ENCODE measurements around the gene GPATCH11. TPM values are rescaled to one million over a fixed set of nuclear protein-coding genes. Genes with fewer than 3 reads are reported as not detected.

Gene GPATCH11
- total and polyA plus RNA-seq, 4 donors: 1.4 to 7.3 (median 3.4) TPM

DNA sequence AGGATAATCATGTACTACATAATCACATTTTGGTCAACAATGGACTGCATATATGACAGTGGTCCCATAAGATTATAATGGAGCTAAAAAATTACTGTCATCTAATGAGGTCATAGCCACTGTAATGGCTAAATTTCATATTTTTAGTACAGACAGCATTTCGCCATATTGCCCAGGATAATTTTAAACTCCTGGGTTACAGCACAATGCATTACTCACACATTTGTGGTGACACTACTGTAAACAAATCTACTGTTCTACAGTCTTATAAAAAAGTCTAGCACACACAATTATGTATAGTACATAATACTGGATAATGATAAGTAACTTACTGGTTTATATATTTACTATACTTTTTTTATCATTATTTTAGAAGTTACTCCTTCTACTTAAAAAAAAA, 59.7 kb downstream of the GPATCH11 start:
- no peaks in the 10 kb centered on the region for H3K27me3 ChIP-seq (ENCODE audit: control insufficient read depth in 4 of 4, insufficient read depth in 4 of 4, low read length in 3 of 4)
- no peak overlapping the region for H3K4me3 ChIP-seq (ENCODE audit: low read depth in 1 of 3, low read length in 3 of 3)
- H3K9me3 ChIP-seq (ENCODE audit: control insufficient read depth in 4 of 4, low read length in 3 of 4): no peaks in the 10 kb centered on the region
- DNase-seq (ENCODE audit: low spot score): no peak
- H3K4me1 ChIP-seq (ENCODE audit: control insufficient read depth in 4 of 4, insufficient read depth in 4 of 4, low read length in 3 of 4): peaks cover 2 to 9% (median 5%) of the 10 kb centered on the region in 4 donors
- no peak overlapping the region for H3K27ac ChIP-seq (ENCODE audit: low read depth in 1 of 2, low read length in 2 of 2)
- 94% methylated on average over 1 of the region's 1 CpG for WGBS
- peaks cover 4 to 39% (median 34%) of the 10 kb centered on the region in 4 donors for H3K36me3 ChIP-seq (ENCODE audit: control insufficient read depth in 4 of 4, insufficient read depth in 3 of 4, low read depth in 1 of 4, low read length in 3 of 4)
- TF ChIP-seq EGR1 (IDR thresholded peaks at IDR 0.05; ENCODE audit: low read depth in 2 of 2): no peak
- TF ChIP-seq HNF4A (conservative IDR thresholded peaks at IDR 0.05): no peak
- TF ChIP-seq FOXA1 (IDR thresholded peaks at IDR 0.05): no peak
- TF ChIP-seq NR2F2 (IDR thresholded peaks at IDR 0.05): no peak
- no peak for TF ChIP-seq GABPA (IDR thresholded peaks at IDR 0.05 in 1 of 2, conservative IDR thresholded peaks at IDR 0.05 in 1 of 2)
- TF ChIP-seq RXRA (IDR thresholded peaks at IDR 0.05): no peak
- TF ChIP-seq, protein P1, sequence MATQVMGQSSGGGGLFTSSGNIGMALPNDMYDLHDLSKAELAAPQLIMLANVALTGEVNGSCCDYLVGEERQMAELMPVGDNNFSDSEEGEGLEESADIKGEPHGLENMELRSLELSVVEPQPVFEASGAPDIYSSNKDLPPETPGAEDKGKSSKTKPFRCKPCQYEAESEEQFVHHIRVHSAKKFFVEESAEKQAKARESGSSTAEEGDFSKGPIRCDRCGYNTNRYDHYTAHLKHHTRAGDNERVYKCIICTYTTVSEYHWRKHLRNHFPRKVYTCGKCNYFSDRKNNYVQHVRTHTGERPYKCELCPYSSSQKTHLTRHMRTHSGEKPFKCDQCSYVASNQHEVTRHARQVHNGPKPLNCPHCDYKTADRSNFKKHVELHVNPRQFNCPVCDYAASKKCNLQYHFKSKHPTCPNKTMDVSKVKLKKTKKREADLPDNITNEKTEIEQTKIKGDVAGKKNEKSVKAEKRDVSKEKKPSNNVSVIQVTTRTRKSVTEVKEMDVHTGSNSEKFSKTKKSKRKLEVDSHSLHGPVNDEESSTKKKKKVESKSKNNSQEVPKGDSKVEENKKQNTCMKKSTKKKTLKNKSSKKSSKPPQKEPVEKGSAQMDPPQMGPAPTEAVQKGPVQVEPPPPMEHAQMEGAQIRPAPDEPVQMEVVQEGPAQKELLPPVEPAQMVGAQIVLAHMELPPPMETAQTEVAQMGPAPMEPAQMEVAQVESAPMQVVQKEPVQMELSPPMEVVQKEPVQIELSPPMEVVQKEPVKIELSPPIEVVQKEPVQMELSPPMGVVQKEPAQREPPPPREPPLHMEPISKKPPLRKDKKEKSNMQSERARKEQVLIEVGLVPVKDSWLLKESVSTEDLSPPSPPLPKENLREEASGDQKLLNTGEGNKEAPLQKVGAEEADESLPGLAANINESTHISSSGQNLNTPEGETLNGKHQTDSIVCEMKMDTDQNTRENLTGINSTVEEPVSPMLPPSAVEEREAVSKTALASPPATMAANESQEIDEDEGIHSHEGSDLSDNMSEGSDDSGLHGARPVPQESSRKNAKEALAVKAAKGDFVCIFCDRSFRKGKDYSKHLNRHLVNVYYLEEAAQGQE (IDR thresholded peaks at IDR 0.05): no peak
- TF ChIP-seq, protein P2, sequence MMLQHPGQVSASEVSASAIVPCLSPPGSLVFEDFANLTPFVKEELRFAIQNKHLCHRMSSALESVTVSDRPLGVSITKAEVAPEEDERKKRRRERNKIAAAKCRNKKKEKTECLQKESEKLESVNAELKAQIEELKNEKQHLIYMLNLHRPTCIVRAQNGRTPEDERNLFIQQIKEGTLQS (IDR thresholded peaks at IDR 0.05): no peak
- TF ChIP-seq HNF4G (IDR thresholded peaks at IDR 0.05): no peak
- no peak for TF ChIP-seq YY1 (IDR thresholded peaks at IDR 0.05)
- TF ChIP-seq SP1 (IDR thresholded peaks at IDR 0.05): no peak
- TF ChIP-seq, protein P3, sequence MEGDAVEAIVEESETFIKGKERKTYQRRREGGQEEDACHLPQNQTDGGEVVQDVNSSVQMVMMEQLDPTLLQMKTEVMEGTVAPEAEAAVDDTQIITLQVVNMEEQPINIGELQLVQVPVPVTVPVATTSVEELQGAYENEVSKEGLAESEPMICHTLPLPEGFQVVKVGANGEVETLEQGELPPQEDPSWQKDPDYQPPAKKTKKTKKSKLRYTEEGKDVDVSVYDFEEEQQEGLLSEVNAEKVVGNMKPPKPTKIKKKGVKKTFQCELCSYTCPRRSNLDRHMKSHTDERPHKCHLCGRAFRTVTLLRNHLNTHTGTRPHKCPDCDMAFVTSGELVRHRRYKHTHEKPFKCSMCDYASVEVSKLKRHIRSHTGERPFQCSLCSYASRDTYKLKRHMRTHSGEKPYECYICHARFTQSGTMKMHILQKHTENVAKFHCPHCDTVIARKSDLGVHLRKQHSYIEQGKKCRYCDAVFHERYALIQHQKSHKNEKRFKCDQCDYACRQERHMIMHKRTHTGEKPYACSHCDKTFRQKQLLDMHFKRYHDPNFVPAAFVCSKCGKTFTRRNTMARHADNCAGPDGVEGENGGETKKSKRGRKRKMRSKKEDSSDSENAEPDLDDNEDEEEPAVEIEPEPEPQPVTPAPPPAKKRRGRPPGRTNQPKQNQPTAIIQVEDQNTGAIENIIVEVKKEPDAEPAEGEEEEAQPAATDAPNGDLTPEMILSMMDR (IDR thresholded peaks at IDR 0.05; ENCODE audit: low read depth, low read length, missing input control): no peak
- TF ChIP-seq RAD21 (IDR thresholded peaks at IDR 0.05): no peak
- TF ChIP-seq JUND (IDR thresholded peaks at IDR 0.05): no peak
- H3K9ac ChIP-seq (ENCODE audit: low read depth in 1 of 2, low read length in 2 of 2): no peak overlapping the region

DNA sequence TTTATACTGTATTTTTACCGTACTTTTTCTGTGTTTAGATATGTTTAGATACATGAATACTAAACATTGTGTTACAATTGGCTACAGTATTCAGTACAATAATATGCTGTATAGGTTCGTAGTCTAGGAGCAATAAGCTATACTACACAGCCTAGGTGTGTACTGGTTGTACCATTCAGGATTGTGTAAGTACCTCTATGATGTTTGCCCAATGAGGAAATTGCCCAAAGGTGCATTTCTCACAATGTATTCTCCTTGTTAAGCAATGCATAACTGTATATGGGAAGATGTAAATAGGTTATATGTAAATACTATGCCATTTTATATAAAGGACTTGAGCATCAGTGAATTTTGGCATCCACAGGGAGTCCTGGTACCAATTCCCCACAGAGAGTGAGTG, 61.7 kb downstream of the GPATCH11 start:
- H3K9me3 ChIP-seq (ENCODE audit: control insufficient read depth in 4 of 4, low read length in 3 of 4): no peaks in the 10 kb centered on the region
- H3K4me1 ChIP-seq (ENCODE audit: control insufficient read depth in 4 of 4, insufficient read depth in 4 of 4, low read length in 3 of 4): peaks cover 3 to 17% (median 8%) of the 10 kb centered on the region in 4 donors
- DNase-seq (ENCODE audit: low spot score): no peak
- 88% methylated on average over 2 of the region's 2 CpGs for WGBS
- H3K27me3 ChIP-seq (ENCODE audit: control insufficient read depth in 4 of 4, insufficient read depth in 4 of 4, low read length in 3 of 4): no peaks in the 10 kb centered on the region
- no peak overlapping the region for H3K4me3 ChIP-seq (ENCODE audit: low read depth in 1 of 3, low read length in 3 of 3)
- TF ChIP-seq SP1 (IDR thresholded peaks at IDR 0.05) (no peak), EGR1 (IDR thresholded peaks at IDR 0.05; ENCODE audit: low read depth in 2 of 2) (no peak), JUND (IDR thresholded peaks at IDR 0.05) (no peak), NR2F2 (IDR thresholded peaks at IDR 0.05) (no peak), HNF4G (IDR thresholded peaks at IDR 0.05) (no peak), RXRA (IDR thresholded peaks at IDR 0.05) (no peak), TAF1 (conservative IDR thresholded peaks at IDR 0.05) (no peak)
- TF ChIP-seq, protein P4, sequence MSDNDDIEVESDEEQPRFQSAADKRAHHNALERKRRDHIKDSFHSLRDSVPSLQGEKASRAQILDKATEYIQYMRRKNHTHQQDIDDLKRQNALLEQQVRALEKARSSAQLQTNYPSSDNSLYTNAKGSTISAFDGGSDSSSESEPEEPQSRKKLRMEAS (IDR thresholded peaks at IDR 0.05): no peak
- TF ChIP-seq, protein P1 (IDR thresholded peaks at IDR 0.05): no peak
- TF ChIP-seq, protein P5, sequence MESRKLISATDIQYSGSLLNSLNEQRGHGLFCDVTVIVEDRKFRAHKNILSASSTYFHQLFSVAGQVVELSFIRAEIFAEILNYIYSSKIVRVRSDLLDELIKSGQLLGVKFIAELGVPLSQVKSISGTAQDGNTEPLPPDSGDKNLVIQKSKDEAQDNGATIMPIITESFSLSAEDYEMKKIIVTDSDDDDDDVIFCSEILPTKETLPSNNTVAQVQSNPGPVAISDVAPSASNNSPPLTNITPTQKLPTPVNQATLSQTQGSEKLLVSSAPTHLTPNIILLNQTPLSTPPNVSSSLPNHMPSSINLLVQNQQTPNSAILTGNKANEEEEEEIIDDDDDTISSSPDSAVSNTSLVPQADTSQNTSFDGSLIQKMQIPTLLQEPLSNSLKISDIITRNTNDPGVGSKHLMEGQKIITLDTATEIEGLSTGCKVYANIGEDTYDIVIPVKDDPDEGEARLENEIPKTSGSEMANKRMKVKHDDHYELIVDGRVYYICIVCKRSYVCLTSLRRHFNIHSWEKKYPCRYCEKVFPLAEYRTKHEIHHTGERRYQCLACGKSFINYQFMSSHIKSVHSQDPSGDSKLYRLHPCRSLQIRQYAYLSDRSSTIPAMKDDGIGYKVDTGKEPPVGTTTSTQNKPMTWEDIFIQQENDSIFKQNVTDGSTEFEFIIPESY (IDR thresholded peaks at IDR 0.05): no peak
- H3K36me3 ChIP-seq (ENCODE audit: control insufficient read depth in 4 of 4, insufficient read depth in 3 of 4, low read depth in 1 of 4, low read length in 3 of 4): peaks cover 1 to 31% (median 21%) of the 10 kb centered on the region in 4 donors
- H3K9ac ChIP-seq (ENCODE audit: low read depth in 1 of 2, low read length in 2 of 2): no peak overlapping the region
- no peak overlapping the region for H3K27ac ChIP-seq (ENCODE audit: low read depth in 1 of 2, low read length in 2 of 2)
